GM12878 (cell line): Measurements from ENCODE around the gene FHOD3.

Experiments used
- JUND ChIP-seq: IDR thresholded peaks from 2 replicates; pipeline ENCODE4 v1.6.1; 2012; ENCODE audit warnings: low read depth, mild to moderate bottlenecking, low read length, improper control_type of control experiment, moderate library complexity
- LARP7 ChIP-seq: fragments of 450-650 bp; IDR thresholded peaks from 2 replicates; pipeline ENCODE4 v1.6.1; 2017; ENCODE audit warnings: mild to moderate bottlenecking
- MXI1 ChIP-seq: fragments of 150-350 bp; IDR thresholded peaks from 2 replicates; pipeline ENCODE4 v1.6.1; 2011; ENCODE audit warnings: low read depth, mild to moderate bottlenecking, inconsistent platforms, low read length, improper control_type of control experiment
- POLR2AphosphoS5 ChIP-seq: IDR thresholded peaks from 2 replicates; pipeline ENCODE4 v1.6.1; 2011; ENCODE audit warnings: mild to moderate bottlenecking, low read length, inconsistent platforms
- TF ChIP-seq, protein P1 (sequence below): fragments of 450-650 bp; IDR thresholded peaks from 2 replicates; pipeline ENCODE4 v1.6.1; 2017; ENCODE audit warnings: mild to moderate bottlenecking, moderate library complexity
- TF ChIP-seq, protein P2 (sequence below), 3 experiments: IDR thresholded peaks in 2 of 3; conservative IDR thresholded peaks in 1 of 3; 2 replicates each; pipeline ENCODE4 v1.5.1; 2011; ENCODE audit warnings: low read depth in 3 of 3, low read length in 3 of 3, mild to moderate bottlenecking in 3 of 3, control low read depth in 2 of 3, moderate library complexity in 2 of 3, inconsistent platforms in 1 of 3, mixed read lengths in 1 of 3; ENCODE audit not compliant: control insufficient read depth in 2 of 3, insufficient read depth in 1 of 3; ENCODE audit errors: extremely low read depth in 1 of 3

DNA sequence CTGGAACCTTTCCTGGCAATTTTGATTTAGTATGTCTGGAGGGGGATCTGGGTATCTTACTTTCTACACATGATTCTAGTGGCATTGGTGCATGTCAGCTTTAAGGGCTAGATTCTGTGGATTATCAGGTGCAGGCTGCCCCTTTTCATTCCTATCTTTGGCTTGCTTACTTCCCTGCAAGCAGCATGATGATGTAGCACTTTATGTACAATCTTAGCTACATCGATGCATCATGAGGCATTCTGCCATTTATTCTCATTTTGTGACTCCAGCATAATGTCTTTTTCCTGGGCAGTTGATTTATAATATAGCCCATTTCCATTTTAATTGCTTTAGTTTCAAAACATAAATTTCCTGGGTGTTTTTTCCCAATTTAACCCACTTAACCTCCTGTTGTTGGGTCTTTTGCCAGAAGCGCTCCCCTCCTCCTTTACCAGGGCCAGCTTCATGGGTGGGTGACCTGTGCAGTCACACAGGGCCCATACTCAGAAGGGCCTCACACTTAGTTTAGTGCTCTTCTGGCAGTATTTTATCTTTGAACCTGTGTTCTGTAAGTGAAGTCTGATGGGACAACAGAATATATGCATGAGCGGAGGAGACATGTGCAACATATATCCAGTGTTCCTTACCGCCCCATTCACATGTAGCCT is 495.2 kb downstream of the FHOD3 start:
- TF ChIP-seq POLR2AphosphoS5 (no peak), LARP7 (no peak), MXI1 (no peak), JUND (no peak)
- TF ChIP-seq, protein P1, sequence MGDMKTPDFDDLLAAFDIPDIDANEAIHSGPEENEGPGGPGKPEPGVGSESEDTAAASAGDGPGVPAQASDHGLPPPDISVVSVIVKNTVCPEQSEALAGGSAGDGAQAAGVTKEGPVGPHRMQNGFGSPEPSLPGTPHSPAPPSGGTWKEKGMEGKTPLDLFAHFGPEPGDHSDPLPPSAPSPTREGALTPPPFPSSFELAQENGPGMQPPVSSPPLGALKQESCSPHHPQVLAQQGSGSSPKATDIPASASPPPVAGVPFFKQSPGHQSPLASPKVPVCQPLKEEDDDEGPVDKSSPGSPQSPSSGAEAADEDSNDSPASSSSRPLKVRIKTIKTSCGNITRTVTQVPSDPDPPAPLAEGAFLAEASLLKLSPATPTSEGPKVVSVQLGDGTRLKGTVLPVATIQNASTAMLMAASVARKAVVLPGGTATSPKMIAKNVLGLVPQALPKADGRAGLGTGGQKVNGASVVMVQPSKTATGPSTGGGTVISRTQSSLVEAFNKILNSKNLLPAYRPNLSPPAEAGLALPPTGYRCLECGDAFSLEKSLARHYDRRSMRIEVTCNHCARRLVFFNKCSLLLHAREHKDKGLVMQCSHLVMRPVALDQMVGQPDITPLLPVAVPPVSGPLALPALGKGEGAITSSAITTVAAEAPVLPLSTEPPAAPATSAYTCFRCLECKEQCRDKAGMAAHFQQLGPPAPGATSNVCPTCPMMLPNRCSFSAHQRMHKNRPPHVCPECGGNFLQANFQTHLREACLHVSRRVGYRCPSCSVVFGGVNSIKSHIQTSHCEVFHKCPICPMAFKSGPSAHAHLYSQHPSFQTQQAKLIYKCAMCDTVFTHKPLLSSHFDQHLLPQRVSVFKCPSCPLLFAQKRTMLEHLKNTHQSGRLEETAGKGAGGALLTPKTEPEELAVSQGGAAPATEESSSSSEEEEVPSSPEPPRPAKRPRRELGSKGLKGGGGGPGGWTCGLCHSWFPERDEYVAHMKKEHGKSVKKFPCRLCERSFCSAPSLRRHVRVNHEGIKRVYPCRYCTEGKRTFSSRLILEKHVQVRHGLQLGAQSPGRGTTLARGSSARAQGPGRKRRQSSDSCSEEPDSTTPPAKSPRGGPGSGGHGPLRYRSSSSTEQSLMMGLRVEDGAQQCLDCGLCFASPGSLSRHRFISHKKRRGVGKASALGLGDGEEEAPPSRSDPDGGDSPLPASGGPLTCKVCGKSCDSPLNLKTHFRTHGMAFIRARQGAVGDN = no peak
- TF ChIP-seq, protein P2, sequence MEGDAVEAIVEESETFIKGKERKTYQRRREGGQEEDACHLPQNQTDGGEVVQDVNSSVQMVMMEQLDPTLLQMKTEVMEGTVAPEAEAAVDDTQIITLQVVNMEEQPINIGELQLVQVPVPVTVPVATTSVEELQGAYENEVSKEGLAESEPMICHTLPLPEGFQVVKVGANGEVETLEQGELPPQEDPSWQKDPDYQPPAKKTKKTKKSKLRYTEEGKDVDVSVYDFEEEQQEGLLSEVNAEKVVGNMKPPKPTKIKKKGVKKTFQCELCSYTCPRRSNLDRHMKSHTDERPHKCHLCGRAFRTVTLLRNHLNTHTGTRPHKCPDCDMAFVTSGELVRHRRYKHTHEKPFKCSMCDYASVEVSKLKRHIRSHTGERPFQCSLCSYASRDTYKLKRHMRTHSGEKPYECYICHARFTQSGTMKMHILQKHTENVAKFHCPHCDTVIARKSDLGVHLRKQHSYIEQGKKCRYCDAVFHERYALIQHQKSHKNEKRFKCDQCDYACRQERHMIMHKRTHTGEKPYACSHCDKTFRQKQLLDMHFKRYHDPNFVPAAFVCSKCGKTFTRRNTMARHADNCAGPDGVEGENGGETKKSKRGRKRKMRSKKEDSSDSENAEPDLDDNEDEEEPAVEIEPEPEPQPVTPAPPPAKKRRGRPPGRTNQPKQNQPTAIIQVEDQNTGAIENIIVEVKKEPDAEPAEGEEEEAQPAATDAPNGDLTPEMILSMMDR (IDR thresholded peaks at IDR 0.05 in 2 of 3, conservative IDR thresholded peaks at IDR 0.05 in 1 of 3; ENCODE audit: control insufficient read depth in 2 of 3, extremely low read depth in 1 of 3, insufficient read depth in 1 of 3, low read depth in 3 of 3, low read length in 3 of 3) = no peak
